GM11168 (cell line): Measurements from ENCODE around the gene CKS1B.
"Not testable (repeated sequence)": the region's sequence is repeated elsewhere in the genome, so short reads cannot be mapped to it uniquely, and the experiment has no call there.

Source experiments
- in situ Hi-C: fragments of 300-500 bp; cut with MboI; formaldehyde crosslinking; loops from one replicate; pipeline ENCODE4 v1.12.0; 2022; ENCODE audit warnings: low sequenced_read_pairs; ENCODE audit not compliant: unreplicated experiment

Gene CKS1B

DNA sequence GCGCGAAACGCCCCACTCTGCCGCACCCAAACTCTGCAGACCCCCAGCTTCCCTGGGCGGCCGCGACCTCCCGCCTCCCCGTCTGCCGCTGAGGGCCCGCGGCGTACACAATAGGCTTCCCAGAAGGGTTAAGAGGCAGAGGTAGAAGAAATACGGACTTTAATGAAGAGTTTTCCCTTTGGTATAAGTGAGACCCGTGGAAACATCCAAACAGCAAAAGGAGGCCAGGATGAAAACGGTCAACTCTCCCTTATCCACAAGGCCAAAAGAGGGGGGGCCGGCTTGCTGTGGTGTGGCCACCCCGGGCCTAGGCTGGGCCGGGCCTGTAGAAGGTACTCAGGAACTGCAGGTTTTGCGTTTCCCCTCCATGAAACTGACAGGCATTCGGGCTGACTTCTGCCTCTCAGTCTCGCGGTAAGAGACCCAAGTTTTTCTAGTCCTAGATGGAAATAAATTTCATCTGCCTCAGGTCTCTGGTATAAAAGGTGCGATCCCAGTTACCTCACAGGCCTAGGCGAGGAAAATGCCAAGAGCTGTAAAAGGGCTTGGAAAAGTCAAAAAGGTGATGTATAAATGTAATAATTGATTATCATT is 12.2 kb upstream of the CKS1B start:
- in situ Hi-C loops, result no loop called here

DNA sequence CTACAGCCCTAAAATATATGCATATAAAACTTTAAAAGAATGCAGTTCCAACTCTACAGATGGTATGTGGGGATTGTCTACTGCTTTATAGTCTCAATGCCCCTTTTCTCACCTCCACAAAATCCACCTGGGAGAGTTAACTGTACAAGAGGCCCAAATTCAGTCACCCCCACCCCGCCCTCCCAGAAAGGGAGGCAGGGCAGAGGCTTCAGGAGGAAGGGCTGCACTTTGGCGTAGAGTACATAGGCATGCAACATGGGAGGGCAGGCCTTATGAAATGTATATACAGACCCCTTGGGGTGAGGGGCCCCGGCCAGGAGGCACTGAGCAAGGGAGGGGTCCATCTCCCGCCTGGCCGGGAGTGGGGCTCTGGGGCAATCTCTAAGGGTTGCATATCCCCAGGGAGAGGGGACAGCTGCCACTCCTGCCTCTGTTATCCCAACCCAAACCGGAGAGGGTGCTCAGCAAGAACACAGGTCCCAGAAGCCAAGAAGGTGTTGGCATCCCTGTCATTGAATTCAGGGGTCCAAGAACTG is 11.6 kb upstream of the CKS1B start:
- in situ Hi-C loops, result no loop called here

GRCh38 chr1:154963643-154964042 is 10.8 kb upstream of the CKS1B start:
- in situ Hi-C loops, result no loop called here

DNA sequence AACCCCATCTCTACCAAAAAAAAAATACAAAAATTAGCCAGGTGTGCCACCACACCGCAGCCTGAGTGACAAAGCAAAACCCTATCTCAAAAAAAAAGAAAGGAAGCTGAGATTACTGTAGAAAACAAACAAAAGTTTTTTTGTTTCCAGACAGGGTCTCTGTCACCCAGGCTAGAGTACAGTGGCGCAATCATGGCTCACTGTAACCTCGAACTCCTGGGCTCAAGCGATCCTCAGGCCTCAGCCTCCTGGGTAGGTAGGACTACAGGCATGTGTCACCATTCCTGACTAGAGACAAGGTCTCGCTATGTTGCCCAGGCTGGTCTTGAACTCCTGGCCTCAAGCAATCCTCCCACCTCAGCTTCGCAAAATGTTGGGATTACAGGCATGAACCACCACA is 10.1 kb upstream of the CKS1B start:
- in situ Hi-C loops, result no loop called here

DNA sequence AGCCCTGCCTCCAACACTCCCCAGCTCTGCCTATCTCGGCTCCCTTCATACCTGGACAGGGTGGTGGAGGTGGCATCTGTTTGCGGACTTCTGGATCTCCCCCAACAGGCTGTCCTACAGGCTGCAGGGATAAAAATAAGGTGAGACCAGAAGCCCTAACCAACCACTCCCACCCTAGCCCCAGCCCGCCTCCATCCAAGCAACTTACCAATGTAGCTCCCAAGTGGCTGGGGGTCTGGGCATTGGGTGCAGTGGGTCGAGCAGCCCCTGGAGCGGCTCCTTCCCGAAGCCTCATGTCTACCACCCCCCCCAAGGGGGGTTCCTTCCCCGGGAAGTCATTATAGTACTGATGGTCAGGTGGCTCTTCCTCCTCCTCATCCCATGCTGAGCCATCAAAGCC is 8.4 kb upstream of the CKS1B start:
- in situ Hi-C loops, result no loop called here

DNA sequence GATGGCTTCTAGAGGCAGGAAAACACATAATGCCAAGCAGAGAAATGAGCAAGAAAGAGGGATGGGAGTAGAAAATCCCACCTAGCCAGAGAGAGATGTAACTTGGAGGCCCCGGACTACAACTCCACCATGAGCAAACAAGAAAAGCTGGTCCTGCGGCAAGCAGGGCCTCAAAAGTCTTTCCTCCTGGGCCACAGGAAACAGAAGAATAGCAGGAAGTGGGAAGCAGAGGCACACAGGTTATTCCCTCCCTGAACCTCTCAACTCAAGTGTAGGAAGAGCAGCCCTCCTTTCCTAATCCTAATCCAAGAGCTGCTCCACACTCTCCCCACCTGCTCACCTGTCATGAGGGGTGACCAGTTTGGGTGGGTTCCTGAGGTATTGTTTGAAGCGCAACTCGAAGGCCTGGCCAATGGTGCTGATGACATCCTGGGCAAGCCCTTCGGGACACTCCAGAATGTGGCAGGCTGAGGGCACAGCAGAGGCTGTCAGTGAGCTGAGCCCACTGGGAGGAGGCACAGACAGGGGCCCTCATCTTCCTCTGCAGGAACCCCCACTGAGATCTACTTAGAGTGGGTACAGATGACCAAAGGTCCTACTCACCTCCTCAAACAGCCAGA is 7.0 kb upstream of the CKS1B start:
- in situ Hi-C loops, result no loop called here

DNA sequence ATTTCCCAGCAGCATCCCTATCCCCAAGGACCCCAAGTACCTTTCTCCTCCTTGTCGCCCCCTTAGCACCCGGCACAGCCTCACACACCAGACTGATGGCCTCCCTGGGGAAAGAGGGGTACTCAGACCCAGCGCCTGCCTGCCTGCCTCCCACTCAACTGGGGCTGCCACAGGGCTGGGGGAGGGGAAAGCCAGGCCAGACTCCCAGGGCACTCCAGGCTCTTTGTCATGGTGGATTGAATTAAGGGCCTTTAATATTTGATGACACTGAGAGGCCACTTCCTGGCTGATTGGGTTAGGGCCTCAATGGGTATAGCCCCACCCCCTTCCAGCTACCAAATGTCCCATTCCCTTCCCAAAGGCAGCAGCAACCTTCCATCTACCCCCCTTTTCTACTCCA is 5.8 kb upstream of the CKS1B start:
- in situ Hi-C loops, result no loop called here

DNA sequence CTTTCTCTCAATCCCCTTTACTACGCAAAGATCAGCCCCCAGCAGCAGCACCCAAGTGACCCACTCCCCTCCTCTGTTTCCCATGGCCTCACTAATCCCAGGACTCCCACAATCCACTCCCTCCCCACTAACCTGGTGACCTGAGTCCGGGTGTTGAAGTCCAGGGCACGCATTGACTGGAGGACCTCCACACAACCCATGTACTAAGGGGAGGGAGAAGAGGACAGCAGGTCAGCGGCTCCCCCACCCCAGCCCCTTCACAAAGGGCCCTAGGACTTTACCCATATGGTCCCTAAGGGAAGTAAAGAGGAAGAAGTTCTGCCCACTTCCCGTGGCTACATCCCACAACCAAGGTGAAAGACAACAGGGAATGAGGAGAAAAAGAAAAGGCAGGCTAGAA is 5.2 kb upstream of the CKS1B start:
- in situ Hi-C loops, result no loop called here

- in situ Hi-C loops, result no loop called here
These were observed 4.5 kb upstream of the CKS1B start for GRCh38 chr1:154969860-154970452.

DNA sequence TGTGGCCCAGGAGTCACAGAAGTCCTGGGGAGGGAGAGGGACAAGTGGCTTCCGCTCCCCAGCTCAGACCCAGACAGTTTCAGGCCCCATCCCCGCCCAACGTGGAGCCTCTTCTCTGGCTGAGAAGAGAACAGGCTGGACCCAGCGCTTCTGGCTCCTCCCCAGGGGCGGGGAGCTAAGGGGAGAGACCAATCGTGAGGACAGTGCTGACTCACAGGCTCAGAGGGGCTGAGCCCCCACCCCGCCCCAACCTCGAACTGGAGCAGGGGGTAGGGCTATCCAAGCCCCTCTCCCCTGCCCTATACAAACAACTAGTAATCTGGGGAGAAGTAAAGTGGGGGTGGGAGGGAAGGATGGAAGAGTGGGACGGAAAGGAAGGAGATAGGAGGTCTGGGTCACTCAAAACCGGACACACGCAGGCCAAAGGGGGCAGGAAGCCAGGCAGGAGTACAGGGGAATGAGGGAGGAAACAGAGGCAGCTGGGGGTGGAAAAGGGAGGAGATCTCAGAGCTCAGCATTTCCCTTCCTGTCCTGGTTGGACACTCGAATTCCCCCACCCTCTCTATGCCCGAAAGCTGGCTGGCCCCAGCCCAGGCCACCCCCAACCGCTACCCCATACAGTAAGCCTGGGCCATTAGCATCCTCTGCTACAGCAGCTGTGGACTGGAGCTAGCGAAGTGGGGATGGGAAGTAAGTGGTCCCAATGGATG is 3.7 kb upstream of the CKS1B start, which contains the start of gene SHC1:
TSS of gene SHC1 (minus strand) at position 117 of the 710 bp plus-strand sequence. CDS start 221 bp downstream, outside the sequence.
- in situ Hi-C loops, result no loop called here

GRCh38 chr1:154971341-154971998 is 3.0 kb upstream of the CKS1B start:
- in situ Hi-C loops, result no loop called here

DNA sequence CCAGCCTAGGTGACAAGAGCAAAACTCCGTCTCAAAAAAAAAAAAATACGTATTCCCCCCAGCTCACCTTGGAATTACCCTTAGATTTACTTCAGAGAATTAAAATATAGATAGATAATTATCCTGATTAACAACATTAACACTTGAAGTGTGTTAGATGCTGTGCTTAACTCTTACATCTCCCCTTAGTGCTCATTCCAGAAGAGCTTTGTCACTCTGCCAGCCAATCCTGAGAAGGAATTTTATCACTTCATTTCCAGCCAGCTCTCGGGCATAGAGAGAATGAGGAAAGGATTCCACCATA is 2.3 kb upstream of the CKS1B start:
- in situ Hi-C loops, result no loop called here

DNA sequence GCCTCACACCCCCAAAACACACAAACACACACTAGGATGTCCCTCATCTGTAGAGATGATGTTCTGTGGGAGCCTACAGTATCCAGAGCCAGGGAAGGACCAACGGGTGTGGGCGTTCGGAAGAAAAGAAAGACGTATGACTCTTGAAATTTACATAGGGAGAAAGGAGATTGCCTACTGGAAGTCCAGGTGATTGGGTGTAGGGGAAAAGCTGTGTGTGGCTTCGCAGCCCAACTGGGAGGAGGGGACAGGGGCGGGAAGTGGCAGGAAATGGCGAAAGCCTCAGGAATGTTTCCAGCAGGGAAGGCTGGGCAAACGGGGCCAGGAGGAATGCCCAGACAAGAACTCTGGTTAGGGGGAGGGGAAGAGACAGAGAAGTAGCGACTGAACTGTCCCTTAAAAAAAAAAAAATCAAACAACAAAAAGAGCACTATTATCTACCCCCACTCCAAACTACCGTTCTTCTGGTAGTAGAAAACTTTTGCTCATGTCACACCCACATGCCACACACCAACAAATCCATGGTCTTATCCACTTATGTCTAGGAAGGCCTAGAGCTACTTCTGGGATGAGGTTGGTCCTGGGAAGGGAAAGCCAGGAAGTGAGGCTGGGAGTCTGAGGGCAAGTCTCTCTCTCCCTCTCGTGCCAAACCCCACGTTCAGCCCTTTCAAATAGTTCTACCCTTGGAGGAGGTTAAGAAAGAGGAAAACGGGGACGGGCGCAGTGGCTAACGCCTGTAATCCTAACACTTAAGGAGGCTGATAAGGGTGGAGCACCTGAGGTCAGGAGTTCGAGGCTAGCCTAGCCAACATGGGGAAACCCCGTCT is 1.8 kb upstream of the CKS1B start:
- in situ Hi-C loops, result no loop called here

DNA sequence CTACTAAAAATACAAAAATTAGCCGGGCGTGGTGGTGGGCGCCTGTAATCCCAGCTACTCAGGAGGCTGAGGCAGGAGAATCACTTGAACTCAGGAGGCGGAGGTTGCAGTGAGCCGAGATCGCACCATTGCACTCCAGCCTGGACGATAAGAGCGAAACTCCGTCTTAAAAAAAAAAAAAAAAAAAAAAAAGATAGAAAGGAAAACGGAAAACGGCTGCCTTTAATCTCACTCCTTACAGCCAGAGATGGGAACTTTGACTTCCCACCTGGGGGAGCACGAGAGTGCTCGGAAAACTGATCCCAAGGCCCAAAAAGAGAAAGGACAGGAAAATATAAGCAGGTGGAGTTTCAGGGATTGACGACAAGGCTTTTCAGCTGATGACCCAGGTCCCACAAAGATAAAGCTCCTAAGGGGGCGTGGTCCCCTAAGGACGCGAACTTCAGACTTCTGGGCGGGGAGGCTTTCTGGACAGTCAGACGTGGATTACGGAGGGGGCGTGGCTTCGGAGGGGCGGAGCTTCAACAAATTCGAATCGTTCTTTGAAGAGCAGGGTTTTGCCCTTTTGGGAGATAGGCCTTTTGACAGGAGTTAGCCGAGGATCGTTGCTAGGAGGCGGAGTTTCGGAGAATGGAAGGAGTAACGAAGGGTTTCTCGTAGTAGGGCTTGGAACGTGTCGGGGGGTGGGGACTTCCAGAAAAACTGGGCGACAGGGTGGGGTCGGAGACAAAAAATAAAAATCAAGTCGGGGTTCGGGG is 958 bp upstream of the CKS1B start:
- in situ Hi-C loops, result no loop called here

- in situ Hi-C loops, result no loop called here
These were observed 427 bp downstream of the CKS1B start for GRCh38 chr1:154974808-154975408.

DNA sequence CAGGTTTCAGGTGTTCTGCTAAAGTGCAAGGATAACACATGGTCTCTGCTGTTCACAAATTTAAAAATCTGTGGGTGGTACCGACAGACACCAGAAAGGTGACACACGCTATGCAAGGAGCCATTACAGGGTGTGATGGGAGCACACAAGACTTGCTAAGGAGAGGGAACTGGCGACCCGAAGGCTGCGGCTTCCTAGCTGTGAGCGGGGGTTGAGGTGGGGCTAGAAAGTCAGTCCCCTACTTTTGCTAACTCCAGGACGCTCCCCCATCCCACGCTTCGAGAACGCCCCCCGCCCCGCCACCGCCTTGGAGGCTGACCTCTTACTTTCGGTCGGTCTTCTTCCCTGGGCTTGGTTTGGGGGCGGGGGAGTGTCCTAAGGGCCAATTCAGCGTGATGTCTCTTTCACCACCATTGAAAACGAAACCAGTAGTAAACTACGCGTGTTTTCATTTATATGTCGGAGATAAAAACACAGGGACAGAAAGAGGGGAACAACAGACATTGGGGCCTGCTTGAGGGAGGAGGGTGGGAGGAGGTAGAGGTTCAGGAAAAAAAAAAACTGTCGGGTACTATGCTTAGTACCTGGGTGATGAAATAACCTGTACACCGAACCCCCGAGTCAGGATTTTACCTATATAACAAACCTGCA is 1.1 kb downstream of the CKS1B start:
- in situ Hi-C loops, result no loop called here

GRCh38 chr1:154977762-154978161 is 3.3 kb downstream of the CKS1B start:
- in situ Hi-C loops, result not testable (repeated sequence)

- in situ Hi-C loops, result no loop called here
These were observed 3.9 kb downstream of the CKS1B start for GRCh38 chr1:154978360-154978759.
